Epithelial cell of proximal tubule (primary cell): Measurements from ENCODE around the gene TMEFF1. TPM values are rescaled to one million over a fixed set of nuclear protein-coding genes. Genes with fewer than 3 reads are reported as not detected.

ENCODE experiments used
- DNase-seq: peaks from one replicate; pipeline ENCODE4 v3.0.0-alpha.2; 2011; ENCODE audit warnings: low read depth
- H3K4me3 ChIP-seq: 2 replicates; pipeline ENCODE4 v1.5.1; 2011; ENCODE audit warnings: low read depth, mild to moderate bottlenecking, low read length
- CTCF ChIP-seq: conservative IDR thresholded peaks from 2 replicates; pipeline ENCODE4 v1.5.1; 2012; ENCODE audit warnings: low read depth, mild to moderate bottlenecking, low read length
- total RNA-seq: library from RNA; depleted of rRNA; stranded (reverse); fragments of >200 nt; gene quantifications from 2 replicates; pipeline ENCODE4 v1.2.3, GENCODE V29; 2015

Gene TMEFF1
- total RNA-seq, 1 donor from 2014 or later, result 7.8 TPM

DNA sequence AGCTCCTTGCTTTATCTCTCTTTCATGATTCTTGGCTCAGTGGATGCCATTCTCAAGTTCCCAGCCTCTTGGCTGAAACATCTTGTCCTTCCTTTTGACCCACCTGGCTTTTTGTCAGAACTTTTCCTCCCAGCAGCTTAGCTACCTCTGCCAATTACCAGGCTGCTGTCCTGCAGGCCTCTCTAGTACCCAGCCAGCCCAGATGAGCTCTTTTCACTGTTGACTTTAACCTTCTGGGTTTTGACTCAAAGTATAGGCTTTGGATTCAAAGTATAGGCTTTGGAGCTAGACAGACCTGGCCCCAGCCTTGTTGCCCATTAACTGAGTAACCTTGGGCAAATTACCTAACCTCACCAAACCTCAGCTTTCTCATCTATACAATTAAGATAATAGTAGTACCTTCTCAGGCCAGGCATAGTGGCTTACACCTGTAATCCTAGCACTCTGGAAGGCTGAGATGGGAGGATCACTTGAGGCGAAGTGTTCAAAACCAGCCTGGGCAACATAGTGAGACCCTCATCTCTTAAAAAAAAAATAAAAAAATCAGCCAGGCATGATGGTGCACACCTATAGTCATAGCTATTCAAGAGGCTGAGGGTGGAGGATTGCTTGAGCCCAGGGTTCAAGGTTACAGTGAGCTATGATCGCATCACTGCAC, 6.6 kb upstream of the TMEFF1 start:
- no peak overlapping the region for H3K4me3 ChIP-seq
- DNase-seq, result no peak
- no peak for TF ChIP-seq CTCF

- H3K4me3 ChIP-seq, result no peak overlapping the region
- TF ChIP-seq CTCF, result no peak
- peak; percentile 16 for DNase-seq
These were observed 6.1 kb upstream of the TMEFF1 start for GRCh38 chr9:100466829-100467221.

DNA sequence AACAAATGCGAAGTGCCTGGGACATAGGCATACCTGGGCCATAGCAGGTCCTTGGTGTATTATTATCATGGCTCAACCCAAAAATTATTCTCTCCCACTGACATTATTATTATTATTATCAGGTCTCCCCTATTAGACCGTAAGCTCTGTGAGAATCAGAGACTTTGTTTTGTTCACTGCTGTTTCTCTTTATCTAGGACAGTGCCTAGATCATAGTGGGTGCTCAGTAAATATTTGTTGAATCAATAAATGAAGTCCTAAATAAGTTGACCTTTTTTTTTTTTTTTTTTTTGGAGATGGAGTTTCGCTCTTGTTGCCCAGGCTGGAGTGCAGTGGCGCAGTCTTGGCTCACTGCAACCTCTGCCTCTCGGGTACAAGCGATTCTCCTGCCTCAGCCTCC, 4.9 kb upstream of the TMEFF1 start:
- DNase-seq, result no peak
- TF ChIP-seq CTCF, result no peak
- no peak overlapping the region for H3K4me3 ChIP-seq

- peak overlapping the region; percentile 40 for H3K4me3 ChIP-seq
- no peak for TF ChIP-seq CTCF
These were observed 681 bp upstream of the TMEFF1 start for GRCh38 chr9:100472268-100472667.

DNA sequence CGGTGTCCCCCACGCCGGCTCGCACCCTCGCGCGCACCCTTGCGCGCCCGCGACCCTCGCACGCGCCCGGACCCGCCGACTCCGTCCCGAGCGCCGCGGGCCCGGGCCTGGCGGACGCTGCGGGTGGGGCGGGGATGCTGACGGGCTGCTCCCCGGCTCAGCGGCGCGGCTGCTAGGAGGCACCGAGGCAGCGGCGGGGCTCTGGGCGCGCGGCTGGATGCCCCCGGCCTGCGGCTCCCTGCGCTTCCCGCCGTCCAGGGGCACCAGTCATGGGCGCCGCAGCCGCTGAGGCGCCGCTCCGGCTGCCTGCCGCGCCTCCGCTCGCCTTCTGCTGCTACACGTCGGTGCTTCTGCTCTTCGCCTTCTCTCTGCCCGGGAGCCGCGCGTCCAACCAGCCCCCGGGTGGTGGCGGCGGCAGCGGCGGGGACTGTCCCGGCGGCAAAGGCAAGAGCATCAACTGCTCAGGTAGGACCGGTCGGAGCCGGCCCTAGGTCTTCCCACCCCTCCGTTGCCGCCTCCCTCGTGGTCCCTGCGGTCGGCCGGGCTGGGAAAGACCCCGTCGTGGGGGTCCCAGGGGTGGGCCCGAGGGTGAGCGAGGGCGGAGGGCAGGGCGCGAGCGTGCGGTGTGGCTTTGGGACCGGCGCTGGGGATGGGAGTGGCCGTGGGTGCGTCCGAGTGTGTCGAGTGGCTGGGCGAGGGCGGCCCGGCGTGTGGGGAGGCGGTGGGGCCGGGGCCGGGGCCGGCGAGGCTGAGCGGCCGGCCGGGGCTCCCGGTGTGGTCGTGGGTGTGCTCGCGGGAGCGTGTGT, 530 bp downstream of the TMEFF1 start:
- DNase-seq, result no peak
- H3K4me3 ChIP-seq, result peak overlapping the region; percentile 68
- TF ChIP-seq CTCF, result no peak

More at GRCh38 chr9:100472268-100472667, 681 bp upstream of the TMEFF1 start:
- no peak for DNase-seq

DNA sequence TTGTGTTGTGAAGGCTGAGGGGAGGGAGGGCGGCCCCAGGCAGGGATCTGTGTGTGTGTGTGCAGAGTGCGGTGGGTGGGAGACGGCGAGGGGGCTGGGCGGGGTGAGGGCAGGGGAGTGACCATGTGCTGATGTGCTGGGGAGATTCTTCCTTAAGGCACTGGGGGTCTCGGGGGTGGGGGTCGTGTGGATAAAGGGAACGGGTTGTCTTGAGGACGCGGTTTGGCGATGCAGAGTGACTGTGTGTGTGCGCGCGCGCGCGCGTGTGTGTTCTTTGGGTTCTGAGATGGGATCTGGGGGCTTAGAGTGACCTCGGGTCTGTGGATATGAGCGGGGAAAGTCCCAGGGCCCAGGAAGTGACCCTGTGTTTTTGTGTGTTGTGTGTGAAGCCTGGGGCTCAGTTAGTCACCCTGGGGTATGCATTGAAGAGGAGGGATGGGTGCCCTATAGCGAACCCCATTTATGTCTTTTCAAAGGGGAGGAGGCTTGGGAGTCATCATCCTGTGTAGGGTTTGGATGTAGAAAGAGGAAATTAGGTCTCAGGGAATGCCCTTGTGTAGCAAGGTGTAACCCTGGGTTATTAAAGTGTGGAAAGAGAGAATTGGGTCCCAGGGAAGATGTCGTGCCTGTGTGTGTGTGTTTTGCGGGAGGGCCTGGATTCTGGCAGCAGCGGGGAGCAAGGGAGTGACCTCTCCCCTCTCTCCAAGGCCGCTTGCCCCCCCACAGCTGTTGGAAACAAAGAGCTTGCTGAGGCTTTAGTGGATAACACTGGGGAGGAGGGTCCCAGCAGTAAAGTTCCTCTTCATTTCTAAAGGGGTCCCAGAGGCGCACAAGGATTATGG, 1.4 kb downstream of the TMEFF1 start:
- no peak for TF ChIP-seq CTCF
- H3K4me3 ChIP-seq, result peak overlapping the region; percentile 68
- no peak for DNase-seq
